Body of pancreas (tissue), 4 donors: ENCODE measurements around the gene CTSF.

ENCODE experiments used
- CTCF ChIP-seq, 7 experiments: fragments of 450-650 bp in 4 of 7; fragments of 200-600 bp in 3 of 7; sonication (generic) in 3 of 7; IDR thresholded peaks; one replicate each; pipeline ENCODE4 v1.5.1; 2016 to 2019; ENCODE audit warnings: antibody characterized with exemption in 7 of 7
- POLR2A ChIP-seq, 3 donors: fragments of 450-650 bp; IDR thresholded peaks; one replicate each; pipeline ENCODE4 v1.6.1; 2016; ENCODE audit warnings: antibody characterized with exemption in 3 of 3, mild to moderate bottlenecking in 2 of 3

GRCh38 chr11:66548041-66548440 is 20.4 kb downstream of the CTSF start:
- TF ChIP-seq POLR2A (IDR thresholded peaks at IDR 0.05) (no peak), CTCF (IDR thresholded peaks at IDR 0.05) (no peak)
